ENCODE measurements around the gene ANKH.
"Not testable (repeated sequence)": the region's sequence is repeated elsewhere in the genome, so short reads cannot be mapped to it uniquely, and the experiment has no call there.

The ANKH gene

DNA sequence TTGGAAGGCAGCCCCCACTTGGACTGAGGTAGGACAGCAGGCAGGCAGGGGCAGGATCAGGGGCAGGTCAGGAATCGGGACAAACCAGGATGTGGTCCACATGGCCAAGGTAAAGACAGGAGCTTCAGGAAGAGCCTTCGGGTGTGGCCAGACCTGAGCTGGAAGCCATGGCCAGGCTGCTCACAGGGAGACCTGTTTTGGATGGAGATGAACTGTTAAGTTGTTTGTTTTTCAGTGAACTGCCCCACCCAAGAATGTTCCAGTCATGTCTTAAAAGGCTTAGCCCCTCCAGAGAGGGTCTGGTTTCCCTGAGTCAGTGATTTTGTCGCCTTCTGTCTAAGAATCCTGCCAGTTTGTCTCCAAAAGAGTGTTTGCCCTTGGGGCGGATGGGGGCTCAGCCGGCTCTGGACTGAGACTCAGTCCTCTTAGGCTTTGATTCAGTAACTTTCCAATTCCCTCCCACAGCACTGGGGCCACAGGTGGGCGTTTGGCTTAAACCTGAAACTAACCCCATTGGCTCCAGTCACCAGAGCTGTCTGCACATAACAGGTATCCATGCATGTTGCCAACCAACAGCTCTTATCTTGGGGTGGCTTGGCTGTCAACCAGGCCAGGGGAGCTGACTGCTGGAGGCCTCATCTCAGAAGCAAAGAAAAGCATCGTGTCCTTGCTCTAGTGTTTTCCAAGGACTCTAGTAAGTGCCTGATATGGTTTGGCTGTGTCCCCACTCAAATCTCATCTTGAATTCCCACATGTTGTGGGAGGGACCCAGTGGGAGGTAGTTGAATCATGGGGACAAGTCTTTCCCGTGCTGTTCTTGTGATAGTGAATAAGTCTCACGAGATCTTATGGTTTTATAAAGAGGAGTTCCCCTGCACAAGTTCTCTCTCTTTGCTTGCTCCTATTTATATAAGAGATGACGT is 11.3 kb upstream of the ANKH start:
- DNase-seq (ENCODE audit: low spot score): no peak

DNA sequence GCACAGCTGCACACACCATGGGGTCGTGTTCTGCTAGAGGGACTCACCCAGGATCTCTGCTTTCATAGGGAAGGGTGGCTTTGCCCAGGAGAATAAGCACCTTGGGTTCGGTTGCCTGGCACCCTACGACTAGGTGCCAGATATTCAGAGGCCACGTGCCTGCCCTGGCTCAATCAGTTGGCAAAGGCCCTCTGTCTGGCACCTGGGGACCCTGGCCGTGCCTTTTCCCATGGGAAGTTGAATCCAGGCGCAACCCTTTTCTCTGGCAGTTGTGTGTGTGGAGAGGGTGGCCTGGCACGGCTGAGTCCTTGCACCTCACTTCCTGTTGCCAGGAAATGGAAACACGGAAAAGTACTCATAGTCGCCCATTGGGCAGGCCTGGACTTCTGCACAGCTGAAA is 10.2 kb upstream of the ANKH start:
- no peak for DNase-seq (ENCODE audit: low spot score)

DNA sequence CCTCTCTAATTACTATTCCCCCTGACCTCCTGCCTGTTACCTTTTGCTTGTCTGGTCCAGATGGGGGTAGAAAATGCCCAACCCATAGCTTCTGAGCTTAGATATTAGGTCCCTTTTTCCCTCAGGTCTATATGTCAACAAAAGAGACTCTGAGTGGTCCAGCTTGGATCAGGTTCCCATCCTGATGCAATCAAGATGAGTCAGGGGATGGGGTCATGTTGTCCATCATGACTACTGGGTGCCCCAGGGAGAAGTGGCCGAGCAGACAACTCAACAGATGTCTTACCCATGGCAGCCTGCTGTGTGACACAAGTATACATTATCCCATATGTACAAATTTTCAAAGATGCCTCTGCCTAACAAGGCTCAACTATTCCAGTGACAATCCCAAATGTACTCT is 9.1 kb upstream of the ANKH start:
- DNase-seq (ENCODE audit: low spot score): no peak

DNA sequence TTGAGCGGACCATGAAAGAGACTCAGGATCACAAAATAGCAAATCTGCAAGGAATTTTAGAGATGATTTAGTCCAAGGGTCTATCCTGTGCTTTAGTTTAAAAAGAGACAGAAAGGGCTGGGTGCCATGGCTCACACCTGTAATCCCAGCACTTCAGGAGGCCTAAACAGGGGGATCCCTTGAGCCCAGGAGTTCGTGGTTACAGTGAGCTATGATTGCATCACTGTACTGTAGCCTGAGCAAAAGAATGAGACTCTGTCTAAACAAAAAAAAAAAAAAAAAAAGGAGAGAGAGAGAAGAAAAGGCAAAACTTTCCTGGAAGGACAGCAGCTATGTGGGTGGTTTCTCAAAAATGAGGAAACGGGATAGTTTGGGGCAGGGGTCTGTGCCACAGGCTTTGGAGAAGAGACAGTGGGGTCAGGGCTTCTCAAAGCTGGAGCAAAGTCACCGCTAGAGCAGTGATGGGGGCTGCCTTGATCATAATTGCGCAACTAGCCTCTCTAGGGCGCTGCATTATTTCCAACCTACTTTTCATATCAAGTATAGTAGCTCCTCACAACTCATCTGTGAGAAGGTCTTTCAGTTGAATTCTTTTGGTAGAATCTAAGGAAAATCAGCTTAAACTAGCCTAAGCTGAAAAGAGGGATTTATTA is 8.5 kb upstream of the ANKH start:
- DNase-seq (ENCODE audit: low spot score): no peak

DNA sequence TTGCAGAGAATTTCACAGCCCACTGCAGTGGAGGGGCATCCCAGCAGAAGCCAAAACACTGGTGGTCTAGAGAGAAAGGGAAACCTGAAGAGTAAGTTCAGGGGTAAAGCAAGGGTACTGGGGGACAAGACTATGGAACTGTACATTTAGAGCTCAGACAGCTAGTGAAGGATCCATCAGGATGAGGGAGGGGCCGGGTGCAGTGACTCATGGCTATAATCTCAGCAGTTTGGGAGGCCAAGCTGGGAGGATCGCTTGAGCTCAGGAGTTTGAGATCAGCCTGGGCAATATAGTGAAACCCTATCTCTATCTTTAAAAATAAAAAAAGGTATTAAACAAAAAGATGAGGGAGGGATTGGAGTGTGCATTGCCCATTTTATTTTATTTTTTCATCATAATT is 7.8 kb upstream of the ANKH start:
- DNase-seq (ENCODE audit: low spot score): no peak

DNA sequence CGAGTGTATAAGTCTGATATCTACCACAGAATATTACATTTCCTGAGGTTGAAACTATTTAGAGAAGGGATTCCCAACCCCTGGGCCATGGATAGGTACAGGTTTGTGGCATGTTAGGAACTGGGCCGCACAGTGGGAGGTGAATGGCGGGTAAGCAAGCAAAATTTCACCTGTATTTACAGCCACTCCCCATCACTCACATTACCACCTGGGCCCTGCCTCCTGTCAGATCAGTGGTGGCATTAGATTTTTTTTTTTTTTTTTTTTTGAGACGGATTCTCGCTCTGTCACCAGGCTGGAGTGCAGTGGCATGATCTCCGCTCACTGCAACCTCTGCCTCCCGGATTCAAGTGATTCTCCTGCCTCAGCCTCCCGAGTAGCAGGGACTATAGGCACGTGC is 6.6 kb upstream of the ANKH start:
- not testable (repeated sequence) for DNase-seq (ENCODE audit: low spot score)

DNA sequence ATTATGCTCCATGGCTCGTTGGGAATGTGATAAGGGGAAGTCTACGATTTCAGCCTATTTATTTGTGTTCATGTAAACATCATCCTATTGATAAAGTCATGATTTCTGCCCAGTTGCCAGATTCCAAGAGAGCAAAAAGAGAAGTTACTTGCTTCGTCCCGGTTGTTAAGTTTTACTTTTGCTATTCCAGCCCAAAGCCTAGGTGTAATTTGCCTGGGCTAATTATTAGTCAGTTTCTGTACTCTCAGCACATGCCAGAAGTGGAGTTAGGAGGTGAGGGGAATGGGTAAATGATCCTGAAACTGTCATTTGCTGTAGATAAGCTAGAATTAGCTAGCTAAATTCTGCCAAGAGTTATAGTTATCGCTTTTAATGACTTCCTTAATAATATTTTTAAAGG is 4.5 kb upstream of the ANKH start:
- DNase-seq (ENCODE audit: low spot score): no peak

DNA sequence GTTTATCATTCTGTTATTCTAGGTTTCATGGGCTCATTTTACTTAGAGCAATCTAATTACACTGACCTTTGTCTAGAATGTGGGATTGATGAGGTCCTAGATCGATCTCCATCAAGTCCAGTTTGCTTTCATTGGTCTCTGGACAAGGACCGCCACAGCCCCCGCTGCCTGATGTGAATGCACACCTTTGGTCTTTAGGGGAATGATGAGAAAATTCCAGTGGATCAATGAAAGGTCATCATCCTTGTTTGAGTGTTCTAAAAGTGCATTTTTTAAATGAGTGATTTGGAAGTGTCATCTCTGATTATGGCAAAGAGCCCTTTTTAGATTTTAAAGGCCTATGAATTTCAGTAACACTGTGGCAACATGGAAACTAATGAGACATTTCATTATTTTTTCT is 2.2 kb upstream of the ANKH start:
- no peak for DNase-seq (ENCODE audit: low spot score)

DNA sequence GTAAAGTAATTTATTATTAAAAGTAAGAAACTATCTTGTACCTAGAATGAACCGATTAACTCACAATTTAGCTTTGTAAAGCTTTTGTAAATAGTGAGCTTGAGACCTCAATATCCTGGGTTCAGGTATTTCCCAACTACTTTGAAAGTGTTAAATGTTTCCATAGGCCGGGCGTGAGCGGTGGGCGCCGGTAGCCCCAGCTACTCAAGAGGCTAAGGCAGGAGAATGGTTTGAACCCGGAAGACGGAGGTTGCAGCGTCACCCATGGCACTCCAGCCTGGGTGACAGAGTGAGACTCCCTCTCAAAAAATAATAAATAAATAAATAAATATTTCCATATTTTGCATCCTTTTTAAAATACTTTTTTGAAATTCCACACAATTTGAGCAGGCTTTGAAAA is 1.5 kb upstream of the ANKH start:
- DNase-seq (ENCODE audit: low spot score): no peak

DNA sequence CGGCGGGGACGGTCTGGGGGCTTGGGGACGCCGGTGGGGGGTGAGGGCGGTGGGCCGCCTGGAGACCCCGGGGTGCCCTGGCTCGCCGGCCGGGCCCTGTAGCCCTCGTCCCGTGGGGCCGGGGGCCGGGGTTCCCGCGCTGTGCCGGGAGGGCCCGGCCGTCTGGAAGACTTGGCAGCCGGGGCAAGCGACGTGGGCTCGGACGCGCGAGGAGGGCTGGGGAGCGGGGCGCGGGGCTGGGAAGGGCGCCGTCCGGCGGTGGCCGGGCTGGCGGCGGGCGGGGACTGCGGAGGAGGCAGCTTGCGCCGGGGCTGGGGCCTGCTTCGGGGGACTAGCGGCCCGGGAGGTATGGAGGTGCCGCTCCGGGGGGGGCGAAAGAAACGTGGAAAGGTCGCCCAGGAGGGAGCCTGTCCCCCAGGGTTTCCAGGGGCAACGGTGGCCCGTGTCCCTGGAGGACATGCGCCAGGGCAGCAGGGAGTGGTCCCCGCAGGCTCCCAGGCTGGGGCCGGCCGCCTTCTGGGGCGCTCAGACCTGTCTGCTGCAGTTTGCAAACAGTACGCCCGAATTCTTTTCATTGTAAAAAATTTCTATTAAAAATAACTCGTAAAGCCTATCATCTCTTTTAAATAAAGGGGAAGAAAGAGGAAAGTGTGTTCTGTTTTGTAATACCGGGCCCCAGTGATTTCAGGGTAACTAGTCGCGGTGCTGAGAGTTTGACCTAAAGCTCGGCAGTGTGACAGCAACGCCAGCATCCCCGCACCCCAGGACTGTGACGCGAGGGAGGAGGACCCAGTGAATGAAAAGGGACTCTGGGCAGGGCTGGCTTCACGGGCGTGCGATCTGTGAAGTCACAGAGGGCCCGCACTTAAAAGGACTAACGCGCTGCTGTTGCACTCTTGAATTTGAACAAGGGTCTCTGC is 752 bp upstream of the ANKH start:
- peak; percentile 49 for DNase-seq (ENCODE audit: low spot score)

DNA sequence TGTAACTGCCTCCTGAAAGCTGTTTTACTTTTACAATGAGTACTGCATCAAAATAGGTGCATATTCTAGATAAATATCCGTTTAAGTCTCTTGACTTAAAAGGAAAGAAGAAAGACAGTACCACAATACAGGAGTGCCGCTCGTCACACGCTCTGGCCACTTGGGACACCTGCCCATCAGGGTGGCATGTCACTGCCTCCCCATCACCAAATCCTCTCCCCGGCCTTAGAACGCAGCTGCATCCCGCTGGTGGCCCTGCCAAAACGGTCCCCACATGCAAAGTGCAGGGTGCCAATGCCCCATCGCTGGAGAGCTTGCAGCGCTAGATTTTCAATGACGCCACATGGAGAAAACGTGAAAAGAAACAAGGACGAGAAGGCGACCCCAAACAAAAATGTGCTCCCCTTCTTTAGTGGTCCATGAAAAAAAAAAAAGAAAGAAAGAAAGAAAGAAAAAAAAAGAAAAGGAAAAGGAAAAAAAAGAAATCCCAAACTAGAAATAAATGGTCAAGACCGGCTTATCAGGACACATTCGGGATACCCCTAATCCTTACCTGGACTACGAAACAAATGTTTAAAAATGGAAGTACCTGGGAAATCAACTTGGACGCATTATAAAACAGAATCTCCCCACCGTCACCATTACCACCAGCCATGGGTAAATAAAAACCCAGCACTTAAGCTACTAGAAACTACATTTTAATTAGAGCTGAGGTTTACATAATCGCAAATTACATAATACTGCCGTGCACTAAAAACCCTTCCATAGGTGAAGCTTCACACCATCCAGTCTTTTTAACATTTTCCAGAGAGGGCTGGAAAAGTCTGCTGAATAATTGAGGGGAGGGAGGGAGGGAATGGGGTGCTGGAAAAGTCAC is 1.0 kb downstream of the ANKH start:
- no peak for DNase-seq (ENCODE audit: low spot score)

DNA sequence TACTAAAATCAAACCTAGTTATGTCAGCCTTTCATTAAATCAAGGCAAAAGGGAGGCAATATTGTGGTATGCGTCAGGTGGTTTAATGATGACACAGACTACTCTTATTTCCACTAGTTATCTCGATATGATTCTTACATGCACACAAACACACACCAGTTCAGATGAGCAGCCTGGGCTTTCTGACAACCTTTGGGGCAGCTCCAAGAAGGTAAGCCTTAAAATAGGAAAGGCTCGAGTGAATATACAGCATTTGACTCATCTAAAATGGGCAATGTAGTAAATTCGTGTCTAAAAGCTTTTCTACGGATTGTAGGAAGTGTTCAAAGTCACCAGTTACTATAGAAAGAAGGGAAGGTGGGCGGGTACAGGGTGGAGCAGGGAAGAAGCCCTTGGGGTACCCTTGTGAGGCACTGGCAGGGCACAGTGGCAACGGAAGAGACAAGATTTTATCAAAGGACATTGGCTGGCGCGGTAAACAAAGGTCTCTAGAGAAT is 1.9 kb downstream of the ANKH start:
- no peak for DNase-seq (ENCODE audit: low spot score)

DNA sequence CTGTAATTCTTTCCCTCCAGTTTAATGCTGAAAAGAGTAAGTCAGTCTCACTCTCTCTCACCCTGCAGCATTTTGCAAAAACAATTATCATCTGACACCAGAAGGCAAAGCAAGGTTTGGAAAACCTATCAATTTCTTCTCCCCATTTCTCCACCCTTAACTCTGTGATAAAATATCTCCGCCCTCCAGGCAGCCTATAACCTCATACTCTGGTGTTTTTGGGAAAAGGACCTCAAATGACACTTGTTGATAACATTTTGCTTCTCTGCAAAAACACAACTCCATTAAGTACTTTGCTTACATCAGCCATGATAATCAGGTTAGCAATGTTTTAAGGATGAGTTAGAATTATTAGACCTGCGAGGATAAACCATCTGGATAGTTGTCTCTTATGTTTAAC is 2.3 kb downstream of the ANKH start:
- no peak for DNase-seq (ENCODE audit: low spot score)

DNA sequence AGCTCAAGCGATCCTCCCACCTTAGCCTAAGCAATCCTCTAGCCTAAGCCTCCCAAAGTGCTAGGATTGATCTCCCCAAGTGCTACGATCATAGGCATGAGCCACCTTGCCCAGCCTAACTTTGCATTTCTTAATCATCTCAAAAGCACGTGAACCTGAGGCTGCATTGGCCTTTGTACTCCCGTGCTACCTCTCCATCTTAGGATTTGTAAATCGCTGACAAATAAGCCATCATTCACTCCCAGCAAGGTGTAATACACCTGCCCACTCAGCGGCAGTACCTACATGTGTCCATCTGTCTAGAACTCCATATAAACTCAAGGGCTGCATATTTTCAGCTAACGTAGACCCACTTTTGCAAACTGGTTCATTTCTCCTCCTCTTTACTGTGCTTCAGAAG is 2.8 kb downstream of the ANKH start:
- no peak for DNase-seq (ENCODE audit: low spot score)

DNA sequence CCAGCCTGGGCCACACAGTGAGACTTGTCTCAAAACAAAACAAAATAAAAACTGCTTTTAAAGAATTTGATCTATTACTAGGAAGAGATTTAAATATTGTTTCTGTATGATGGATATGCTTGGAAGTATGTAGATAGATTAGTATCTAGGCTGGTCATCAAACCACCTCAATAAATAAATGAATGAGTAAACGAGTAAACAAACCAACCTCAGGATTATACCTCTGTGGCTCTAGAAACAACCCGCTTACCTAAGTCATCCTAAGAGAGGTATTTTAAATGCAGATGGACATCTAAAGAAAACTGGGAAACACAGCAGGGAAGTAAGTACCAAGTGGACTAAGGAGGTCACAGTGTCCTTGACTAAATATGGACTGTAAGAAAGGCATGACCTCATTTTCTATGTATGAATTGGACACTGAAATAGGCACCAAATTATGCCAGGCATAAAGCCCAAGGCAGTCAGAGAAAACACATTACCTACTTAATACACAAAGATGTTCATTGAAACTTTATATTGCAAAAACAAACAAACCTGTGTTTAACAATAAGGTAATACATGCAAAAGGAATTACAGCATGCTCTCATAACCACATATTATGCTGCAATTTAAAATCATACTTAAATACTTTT is 7.3 kb downstream of the ANKH start:
- DNase-seq (ENCODE audit: low spot score): no peak

DNA sequence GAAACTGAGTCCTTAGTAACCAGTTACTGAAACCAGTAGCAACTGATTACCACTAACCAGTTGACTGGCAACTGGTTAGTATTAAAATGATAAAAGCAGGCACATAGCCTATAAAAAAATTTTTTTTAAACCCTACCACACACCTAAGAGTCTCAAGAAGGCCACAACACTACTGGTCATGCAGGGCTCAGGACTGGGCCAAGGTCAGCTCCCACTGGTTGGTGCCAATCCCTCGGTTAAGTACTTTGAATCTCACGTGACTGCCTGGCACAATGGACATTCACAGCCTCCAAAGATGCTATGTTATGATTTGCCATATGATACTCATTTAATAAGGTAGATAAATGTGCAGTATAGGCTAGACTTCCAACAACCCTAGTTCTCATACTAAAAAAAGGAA is 8.5 kb downstream of the ANKH start:
- no peak for DNase-seq (ENCODE audit: low spot score)

DNA sequence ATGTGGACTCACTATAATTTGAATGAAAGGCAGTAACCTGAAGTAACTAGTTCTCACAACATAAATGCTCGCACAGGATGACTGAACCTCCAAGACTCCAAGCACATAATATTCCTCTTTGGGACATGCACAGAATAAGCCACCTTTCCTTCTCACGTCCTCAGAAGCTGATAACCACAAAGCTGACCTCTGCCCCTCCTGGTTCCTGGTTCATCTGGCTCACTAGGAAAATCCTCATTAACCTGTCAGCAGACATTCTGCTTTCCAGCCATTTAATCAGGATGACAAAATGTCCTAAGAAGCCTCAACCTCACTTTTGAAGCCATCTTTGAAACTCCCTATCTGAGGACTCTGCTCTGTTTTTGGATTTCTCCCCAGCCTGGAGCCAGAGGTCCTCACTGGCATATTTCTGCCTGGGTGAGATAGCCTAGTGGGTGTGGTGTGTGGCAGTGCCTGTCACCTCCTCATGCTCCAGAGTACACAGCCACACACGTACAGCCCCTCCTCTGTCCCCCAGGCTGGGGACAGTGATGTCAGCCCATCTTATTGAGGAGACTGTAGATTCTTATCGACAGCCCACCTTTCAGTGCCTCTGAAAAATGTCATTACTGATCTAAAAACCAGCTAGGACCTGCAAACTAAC is 10.3 kb downstream of the ANKH start:
- no peak for DNase-seq (ENCODE audit: low spot score)

DNA sequence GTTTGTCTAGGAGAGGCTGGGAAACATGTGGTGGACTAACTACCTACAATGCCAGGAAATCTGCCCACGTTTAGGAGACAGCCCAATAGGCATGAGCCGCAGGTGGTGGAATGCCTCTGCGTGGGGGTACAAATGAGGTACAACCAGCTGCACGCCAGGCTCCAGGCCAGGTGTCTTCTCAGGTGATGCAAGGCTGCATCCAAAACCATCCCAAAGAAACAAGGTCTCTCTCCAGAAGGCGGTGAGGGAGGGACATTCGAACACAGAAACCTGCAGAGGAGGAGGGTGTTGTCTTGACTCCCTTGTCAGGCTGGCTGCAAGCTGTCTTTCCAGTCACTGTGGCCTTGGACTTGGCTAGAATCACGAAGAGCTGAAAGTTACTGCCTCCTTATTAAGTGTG is 11.6 kb downstream of the ANKH start:
- DNase-seq (ENCODE audit: low spot score): no peak

DNA sequence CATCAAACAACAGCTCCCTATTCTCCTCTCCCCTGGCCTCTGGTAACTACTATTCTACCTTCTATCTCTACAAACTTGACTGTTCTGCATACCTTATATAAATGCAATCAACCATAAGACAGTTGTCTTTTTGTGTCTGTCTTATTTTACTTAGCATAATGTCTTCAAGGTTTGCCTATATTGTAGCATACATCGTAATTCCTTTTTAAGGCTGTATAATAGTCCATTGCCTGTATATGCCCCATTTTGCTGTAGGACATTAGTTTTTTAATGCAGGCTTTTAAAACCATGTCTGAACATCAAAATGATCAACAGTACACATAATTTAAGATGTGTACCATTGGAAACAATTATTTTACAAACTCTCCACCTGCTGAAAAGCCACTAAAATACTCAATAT is 12.4 kb downstream of the ANKH start:
- DNase-seq (ENCODE audit: low spot score): no peak

DNA sequence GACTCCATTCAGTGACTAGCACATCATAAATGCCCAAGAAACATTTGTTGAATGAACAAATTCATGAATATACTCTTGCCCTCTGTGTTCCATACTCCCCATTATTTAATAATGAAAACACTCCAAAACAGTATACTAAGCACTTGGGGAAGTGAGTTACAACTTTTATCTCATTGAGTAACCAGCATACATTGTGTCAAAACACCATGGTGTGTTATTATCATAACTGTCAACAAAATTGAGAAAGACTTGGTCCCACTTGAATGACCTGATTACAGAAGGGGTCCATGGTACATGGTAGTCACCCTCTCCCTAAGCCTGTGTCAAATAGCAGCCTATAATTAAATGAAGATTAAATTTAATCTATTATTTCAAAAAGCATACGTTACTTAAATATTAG is 16.2 kb downstream of the ANKH start:
- DNase-seq (ENCODE audit: low spot score): no peak
